Tibial artery (tissue), 4 donors: Measurements from ENCODE around the gene PEX14.

Experiments
- DNase-seq, 2 donors: peaks; one replicate each; pipeline ENCODE4 v3.0.0-alpha.2; 2019
- H3K27ac ChIP-seq, 2 donors: fragments of 200-600 bp; sonication (generic) in 1 of 2; 1 replicate in 1 of 2; 2 replicates in 1 of 2; pipeline ENCODE4 v1.5.1; 2018 to 2019; ENCODE audit warnings: mild to moderate bottlenecking in 1 of 2
- H3K27me3 ChIP-seq, 2 donors: fragments of 200-600 bp; sonication (generic) in 1 of 2; one replicate each; pipeline versions ENCODE4 v1.5.1 to v1.6.0; 2016 to 2019
- H3K36me3 ChIP-seq, 3 donors: fragments of 200-600 bp; sonication (generic) in 2 of 3; one replicate each; pipeline ENCODE4 v1.5.1; 2016 to 2019; ENCODE audit warnings: mild to moderate bottlenecking in 2 of 3
- H3K4me1 ChIP-seq, 4 donors: fragments of 200-600 bp; sonication (generic) in 2 of 4; 1 replicate in 3 of 4; 2 replicates in 1 of 4; pipeline ENCODE4 v1.5.1; 2016 to 2019
- H3K4me3 ChIP-seq, 2 donors: fragments of 200-600 bp; sonication (generic) in 1 of 2; 1 replicate in 1 of 2; 2 replicates in 1 of 2; pipeline ENCODE4 v1.5.1; 2018 to 2019; ENCODE audit warnings: mild to moderate bottlenecking in 2 of 2
- H3K9me3 ChIP-seq, 3 donors: fragments of 200-600 bp; sonication (generic) in 1 of 3; one replicate each; pipeline ENCODE4 v1.5.1; 2016 to 2019
- CTCF ChIP-seq, 2 experiments: fragments of 200-600 bp in 1 of 2; fragments of 450-650 bp in 1 of 2; IDR thresholded peaks; one replicate each; pipeline ENCODE4 v1.5.1; 2017 to 2019; ENCODE audit warnings: antibody characterized with exemption in 2 of 2, mild to moderate bottlenecking in 1 of 2, moderate library complexity in 1 of 2
- intact Hi-C: fragments of 100-400 bp; cut with DNase I; formaldehyde crosslinking; loops from one replicate; pipeline ENCODE4 v1.15.0; 2023; ENCODE audit warnings: low total_unique reads

PEX14 gene

GRCh38 chr1:10530281-10530740 is 55.6 kb downstream of the PEX14 start:
- H3K4me3 ChIP-seq: no peak overlapping the region
- peak; percentile 32 to 43 for TF ChIP-seq CTCF (IDR thresholded peaks at IDR 0.05)
- no peaks in the 10 kb centered on the region for H3K36me3 ChIP-seq
- H3K9me3 ChIP-seq: no peaks in the 10 kb centered on the region
- intact Hi-C loops: no loop called here
- no peak for DNase-seq
- H3K4me1 ChIP-seq: peaks cover 0 to 31% (median 15%) of the 10 kb centered on the region in 4 donors
- no peak overlapping the region for H3K27ac ChIP-seq
- no peaks in the 10 kb centered on the region for H3K27me3 ChIP-seq

DNA sequence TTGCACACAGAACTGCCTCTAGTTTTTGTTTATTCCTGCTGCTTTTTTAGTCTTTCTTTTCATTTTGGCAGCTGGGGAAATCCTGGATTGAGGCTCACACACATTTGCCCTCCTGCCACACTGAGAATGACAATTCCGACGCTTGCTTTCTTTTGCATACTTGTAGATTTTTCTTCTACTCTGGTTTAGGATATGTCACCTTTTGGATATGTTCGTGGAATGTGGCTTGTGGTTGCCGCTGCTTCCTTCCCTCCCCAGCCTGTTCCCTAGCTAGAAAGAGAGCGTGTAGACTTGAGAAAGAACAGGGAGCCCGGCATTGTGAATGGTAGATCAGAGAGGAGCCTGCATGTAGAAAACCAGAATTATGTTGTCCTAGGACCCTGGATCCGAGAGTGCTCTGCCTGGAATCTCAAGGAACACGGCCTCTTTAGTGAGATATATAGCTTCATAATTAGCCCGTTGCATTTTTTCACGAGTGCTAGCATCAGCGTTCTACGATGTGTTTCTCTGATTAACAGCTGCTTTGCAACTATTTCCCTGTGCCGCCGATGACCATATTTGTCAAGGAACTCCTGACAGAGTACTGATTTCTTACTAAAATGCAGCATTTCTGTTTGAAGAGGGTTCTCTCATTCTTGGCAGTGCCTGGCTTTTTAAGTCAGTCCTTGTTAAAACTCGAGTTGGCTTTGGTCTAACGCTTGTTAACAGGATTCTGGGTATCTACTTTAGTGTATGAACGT is 56.2 kb downstream of the PEX14 start:
- H3K27ac ChIP-seq: no peak overlapping the region

GRCh38 chr1:10532362-10532761 is 57.6 kb downstream of the PEX14 start:
- TF ChIP-seq CTCF (IDR thresholded peaks at IDR 0.05): no peak
- intact Hi-C loops: no loop called here
- DNase-seq: no peak
- peaks cover 0 to 27% (median 15%) of the 10 kb centered on the region in 4 donors for H3K4me1 ChIP-seq
- no peaks in the 10 kb centered on the region for H3K27me3 ChIP-seq
- no peak overlapping the region for H3K27ac ChIP-seq
- peaks cover 9 to 14% (median 14%) of the 10 kb centered on the region in 3 donors for H3K36me3 ChIP-seq
- no peaks in the 10 kb centered on the region for H3K9me3 ChIP-seq
- H3K4me3 ChIP-seq: no peak overlapping the region

More for the DNA sequence above, 56.2 kb downstream of the PEX14 start:
- intact Hi-C loops: no loop called here
- H3K36me3 ChIP-seq: peaks cover 0 to under 1% (median 0%) of the 10 kb centered on the region in 3 donors
- H3K9me3 ChIP-seq: no peaks in the 10 kb centered on the region
- H3K27me3 ChIP-seq: no peaks in the 10 kb centered on the region
- no peak overlapping the region for H3K4me3 ChIP-seq
- peaks cover 0 to 31% (median 15%) of the 10 kb centered on the region in 4 donors for H3K4me1 ChIP-seq
- no peak for TF ChIP-seq CTCF (IDR thresholded peaks at IDR 0.05)
- no peak for DNase-seq

DNA sequence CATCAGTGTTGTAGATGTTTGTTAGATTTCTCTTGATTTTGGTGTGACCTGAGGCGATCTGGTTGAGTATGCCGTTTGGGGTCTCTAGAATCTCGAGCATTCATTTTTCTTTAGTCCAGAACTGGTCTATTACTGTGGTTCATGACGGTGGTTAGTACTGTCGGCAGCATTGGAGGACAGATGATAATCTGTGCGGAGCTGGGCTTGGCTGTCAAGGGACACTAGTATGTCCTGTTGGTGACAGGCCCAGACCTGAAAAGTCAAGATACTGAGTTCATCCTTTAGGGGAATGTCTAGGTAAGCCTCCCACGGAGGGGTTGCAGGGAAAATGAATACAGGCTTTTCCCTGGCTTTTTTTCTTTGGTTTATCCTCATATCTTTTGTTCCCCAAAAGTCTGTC is 59.8 kb downstream of the PEX14 start:
- no peak for DNase-seq
- peaks cover 14 to 24% (median 15%) of the 10 kb centered on the region in 3 donors for H3K36me3 ChIP-seq
- no peaks in the 10 kb centered on the region for H3K9me3 ChIP-seq
- H3K27me3 ChIP-seq: no peaks in the 10 kb centered on the region
- no peak overlapping the region for H3K27ac ChIP-seq
- no peak for TF ChIP-seq CTCF (IDR thresholded peaks at IDR 0.05)
- no peak overlapping the region for H3K4me3 ChIP-seq
- intact Hi-C loops: no loop called here
- H3K4me1 ChIP-seq: peaks cover 0 to 18% (median 6%) of the 10 kb centered on the region in 4 donors

DNA sequence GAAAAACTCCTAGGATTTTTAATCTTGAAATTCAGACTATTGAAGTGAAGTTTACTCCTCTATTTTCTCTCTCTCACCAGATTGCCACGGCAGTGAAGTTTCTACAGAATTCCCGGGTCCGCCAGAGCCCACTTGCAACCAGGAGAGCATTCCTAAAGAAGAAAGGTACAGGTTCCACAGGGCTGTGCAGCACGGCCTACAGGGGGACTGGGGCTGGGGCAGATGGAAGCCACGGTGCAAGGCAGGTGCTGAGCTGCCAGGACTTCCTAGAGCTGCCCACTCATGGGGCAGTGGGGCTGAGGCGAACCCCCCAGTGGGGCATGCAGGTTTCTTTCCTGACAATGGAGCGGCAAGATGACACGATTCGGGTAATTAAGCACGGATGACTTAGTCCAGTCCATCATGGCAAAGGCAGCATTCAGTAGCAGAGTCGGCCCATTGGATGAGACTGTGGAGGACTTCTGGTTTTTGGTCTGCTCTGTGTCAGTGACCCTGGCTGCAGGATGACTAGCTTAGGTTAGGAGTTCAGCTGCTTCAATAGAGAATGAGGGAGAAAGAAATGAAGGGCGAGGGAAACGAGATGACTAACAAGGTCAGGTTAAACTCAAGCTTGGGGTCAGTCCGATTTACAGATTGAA is 61.5 kb downstream of the PEX14 start:
- Histone ChIP-seq H3K27me3 (no peaks in the 10 kb centered on the region), H3K36me3 (peaks cover 14 to 27% (median 15%) of the 10 kb centered on the region in 3 donors), H3K4me3 (no peak overlapping the region), H3K4me1 (peaks cover 0 to 20% (median 8%) of the 10 kb centered on the region in 4 donors), H3K9me3 (no peaks in the 10 kb centered on the region), H3K27ac (no peak overlapping the region)
- intact Hi-C loops: no loop called here
- DNase-seq: no peak
- no peak for TF ChIP-seq CTCF (IDR thresholded peaks at IDR 0.05)
